ENCODE measurements around the gene HP. TPM values are rescaled to one million over a fixed set of nuclear protein-coding genes. Genes with fewer than 3 reads are reported as not detected.

Gene HP
- total and polyA plus RNA-seq, 2 of the 13 experiments (the other 11 are each of a cell fraction or from before 2014, with no cell fraction given) = 387 to 524 TPM

- TF ChIP-seq TAF1 (CRISPR knock-in tag; IDR thresholded peaks at IDR 0.05) (peak; percentile 98), HOXA9 (CRISPR knock-in tag; IDR thresholded peaks at IDR 0.05; ENCODE audit: borderline replicate concordance) (peak; percentile 60; the same call in 1 of the 2 replicates), MTF1 (CRISPR knock-in tag; IDR thresholded peaks at IDR 0.05) (no peak), RCOR2 (CRISPR knock-in tag; IDR thresholded peaks at IDR 0.05) (no peak), ZFX (CRISPR knock-in tag; IDR thresholded peaks at IDR 0.05; ENCODE audit: low read depth) (peak; percentile 74), PAXIP1 (CRISPR knock-in tag; conservative IDR thresholded peaks at IDR 0.05) (peak; percentile 60), ZNF333 (CRISPR knock-in tag; IDR thresholded peaks at IDR 0.05; ENCODE audit: borderline replicate concordance) (no peak), ZNF850 (CRISPR knock-in tag; conservative IDR thresholded peaks at IDR 0.05) (no peak), ARNT2 (CRISPR knock-in tag; IDR thresholded peaks at IDR 0.05; ENCODE audit: low read depth) (peak; percentile 62; the same call in 1 of the 2 replicates), FOXO4 (CRISPR knock-in tag; conservative IDR thresholded peaks at IDR 0.05) (no peak), ZNF138 (CRISPR knock-in tag; IDR thresholded peaks at IDR 0.05; ENCODE audit: low read depth) (0 out of 2 replicates have a peak, but pooled peaks have one; percentile 80), HMGXB3 (CRISPR knock-in tag; IDR thresholded peaks at IDR 0.05; ENCODE audit: borderline replicate concordance) (no peak; the same call in 1 of the 2 replicates), THAP8 (CRISPR knock-in tag; IDR thresholded peaks at IDR 0.05; ENCODE audit: borderline replicate concordance) (0 out of 2 replicates have a peak, but pooled peaks have one; percentile 19), ZC3H13 (CRISPR knock-in tag; IDR thresholded peaks at IDR 0.05) (peak; percentile 61; the same call in 1 of the 2 replicates), MAFF (IDR thresholded peaks at IDR 0.05; ENCODE audit: low read depth, low read length) (no peak), ZBTB38 (CRISPR knock-in tag; IDR thresholded peaks at IDR 0.05) (peak; percentile 89), HNRNPUL1 (IDR thresholded peaks at IDR 0.05; ENCODE audit: low read depth, low read length) (no peak)
Measured at GRCh38 chr16:72008424-72009216, 45.7 kb upstream of the HP start, which contains the start of gene DHODH (continued).

Measured in HepG2 (cell line).